HG03457 (cell line): Measurements from ENCODE around the gene FAM209A.
"Not testable (repeated sequence)": the region's sequence is repeated elsewhere in the genome, so short reads cannot be mapped to it uniquely, and the experiment has no call there.

Source experiments
- ATAC-seq: cut with Tn5 transposase; IDR thresholded peaks from one replicate; pipeline ENCODE4 v1.9.1; 2021; ENCODE audit warnings: moderate number of reproducible peaks; ENCODE audit not compliant: unreplicated experiment

The FAM209A gene

GRCh38 chr20:56537997-56538396 is 13.5 kb downstream of the FAM209A start:
- no peak for ATAC-seq

DNA sequence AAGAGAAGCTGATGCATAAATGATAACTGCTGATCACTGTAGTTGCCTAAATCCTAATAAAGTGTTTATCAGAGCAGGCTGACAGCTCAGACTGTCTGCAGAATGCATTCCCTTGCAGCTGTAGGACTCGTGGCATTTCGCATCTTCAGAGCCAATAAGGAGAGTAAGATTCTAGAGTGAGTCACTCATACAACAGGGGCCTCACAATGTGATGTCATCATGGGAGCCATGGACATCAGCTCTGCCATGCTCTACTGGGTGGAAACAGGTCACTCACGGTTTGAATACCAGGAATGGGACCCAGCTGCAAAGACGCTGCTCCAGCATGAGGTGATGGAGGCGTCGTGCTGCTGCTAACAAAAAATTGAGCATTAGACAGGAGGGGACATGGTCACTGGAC is 15.9 kb downstream of the FAM209A start:
- ATAC-seq, result no peak

DNA sequence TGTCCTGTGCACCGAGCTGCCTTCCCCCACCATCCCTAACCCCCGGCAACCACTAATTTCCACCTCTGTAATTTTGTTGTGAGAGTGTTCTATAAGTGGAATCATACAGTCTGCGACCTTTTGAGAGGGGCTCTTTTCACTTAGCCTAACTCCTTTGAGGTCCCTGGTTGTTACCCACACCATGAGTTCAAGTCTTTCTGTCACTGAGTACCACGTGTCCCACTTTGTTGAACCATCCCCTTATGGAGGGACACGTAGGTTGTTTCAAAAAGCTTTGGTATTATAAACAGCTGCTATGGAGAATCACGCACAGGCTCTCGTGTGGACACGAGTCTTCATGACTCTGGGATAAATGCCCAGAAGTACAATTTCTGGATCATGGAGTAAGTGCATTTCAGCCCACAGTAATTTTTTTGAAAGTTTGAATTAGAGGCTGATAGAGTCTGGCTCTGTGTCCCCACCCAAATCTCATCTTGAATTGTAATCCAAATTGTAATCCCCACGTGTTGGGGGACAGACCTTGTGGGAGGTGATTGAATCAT is 18.0 kb downstream of the FAM209A start:
- ATAC-seq, result no peak

- no peak for ATAC-seq
These were observed 27.0 kb downstream of the FAM209A start for GRCh38 chr20:56551571-56551970.

DNA sequence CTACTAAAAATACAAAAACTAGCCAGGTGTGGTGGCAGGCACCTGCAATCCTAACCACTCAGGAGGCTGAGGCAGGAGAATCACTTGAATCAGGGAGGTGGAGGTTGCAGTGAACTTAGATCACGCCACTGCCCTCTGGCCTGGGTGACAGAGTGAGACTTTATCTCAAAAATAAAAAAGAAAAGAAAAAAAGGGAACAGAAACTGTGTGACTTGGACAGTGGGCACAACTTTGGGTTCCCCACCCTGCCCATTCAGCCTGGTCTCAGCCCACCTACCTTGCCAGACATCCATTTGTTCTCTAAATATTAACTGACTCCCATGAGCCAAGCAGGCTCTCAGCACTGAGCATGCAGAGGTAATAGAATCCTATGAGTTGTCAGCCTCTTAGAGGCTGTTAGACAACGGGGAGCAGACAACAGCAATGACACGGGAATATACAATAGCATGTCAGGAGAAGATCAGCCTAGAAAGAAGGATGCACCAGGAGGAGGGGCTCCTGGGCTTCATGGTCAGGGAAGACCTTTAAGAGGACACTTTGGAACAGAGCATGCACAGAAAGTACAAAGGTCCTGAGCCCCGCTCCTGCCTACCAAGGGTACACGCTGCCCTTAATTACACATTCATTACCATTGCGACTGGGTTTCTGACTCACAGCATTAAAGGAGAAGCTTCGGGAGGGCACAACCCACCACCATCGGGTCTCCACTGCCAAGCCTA is 28.5 kb downstream of the FAM209A start:
- ATAC-seq, result no peak

DNA sequence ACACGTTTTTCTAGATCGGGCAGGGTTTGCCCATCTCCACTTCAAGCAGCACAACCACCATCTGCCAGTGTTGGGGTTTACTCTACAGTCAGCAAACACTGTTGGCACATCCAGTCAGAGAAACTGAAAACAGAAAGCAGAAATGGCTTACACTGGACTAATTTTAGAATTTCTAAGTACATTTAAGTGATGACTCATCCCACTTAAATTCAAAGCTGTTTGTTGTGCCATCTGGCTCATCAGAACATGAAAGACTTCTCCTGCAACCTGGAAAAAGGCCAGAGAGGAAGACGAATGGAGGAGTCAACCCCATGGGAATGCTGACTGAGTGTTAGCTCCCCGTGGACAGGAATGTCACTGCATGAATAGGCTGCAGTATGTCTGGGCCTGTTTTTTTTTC is 30.3 kb downstream of the FAM209A start:
- peak; percentile 82 for ATAC-seq

- ATAC-seq, result no peak
These were observed 34.4 kb downstream of the FAM209A start for GRCh38 chr20:56558968-56559367.

GRCh38 chr20:56564526-56564925 is 40.0 kb downstream of the FAM209A start:
- not testable (repeated sequence) for ATAC-seq

- ATAC-seq, result no peak
These were observed 41.0 kb downstream of the FAM209A start for GRCh38 chr20:56565511-56565910.

DNA sequence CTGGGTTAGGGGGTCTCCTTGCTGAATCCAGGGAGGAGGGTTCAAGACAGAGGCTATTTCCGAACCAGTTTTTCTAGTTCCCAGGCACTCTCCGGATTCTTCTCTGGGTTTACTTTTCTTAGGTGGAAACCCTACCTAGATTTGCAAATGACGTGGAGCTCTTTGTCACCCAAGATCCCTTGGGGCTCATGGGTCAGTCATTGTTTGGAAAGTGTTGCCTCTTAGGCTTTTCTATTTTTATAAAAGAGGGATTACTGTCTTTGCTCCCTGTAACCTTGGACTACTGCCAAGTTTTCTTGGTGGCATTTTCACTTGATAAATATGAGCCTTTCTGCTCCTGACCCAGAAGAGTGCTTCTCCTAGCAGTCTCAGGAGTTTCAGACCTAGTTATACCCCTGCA is 42.1 kb downstream of the FAM209A start:
- no peak for ATAC-seq

- ATAC-seq, result no peak
These were observed 46.3 kb downstream of the FAM209A start for GRCh38 chr20:56570832-56571231.

GRCh38 chr20:56572172-56572571 is 47.6 kb downstream of the FAM209A start:
- ATAC-seq, result no peak

GRCh38 chr20:56573986-56574385 is 49.4 kb downstream of the FAM209A start:
- ATAC-seq, result no peak

- no peak for ATAC-seq
These were observed 50.1 kb downstream of the FAM209A start for GRCh38 chr20:56574531-56575142.

- ATAC-seq, result no peak
These were observed 50.6 kb downstream of the FAM209A start for GRCh38 chr20:56575157-56575556.
